Femur (tissue), 1 donor: Measurements from ENCODE around the gene THOC5.
A peak's percentile ranks its signal among the peaks of the same experiment; 100 is the strongest.

Source experiments
- DNase-seq: peaks from one replicate; pipeline ENCODE4 v3.0.0-alpha.2; 2017

The THOC5 gene

DNA sequence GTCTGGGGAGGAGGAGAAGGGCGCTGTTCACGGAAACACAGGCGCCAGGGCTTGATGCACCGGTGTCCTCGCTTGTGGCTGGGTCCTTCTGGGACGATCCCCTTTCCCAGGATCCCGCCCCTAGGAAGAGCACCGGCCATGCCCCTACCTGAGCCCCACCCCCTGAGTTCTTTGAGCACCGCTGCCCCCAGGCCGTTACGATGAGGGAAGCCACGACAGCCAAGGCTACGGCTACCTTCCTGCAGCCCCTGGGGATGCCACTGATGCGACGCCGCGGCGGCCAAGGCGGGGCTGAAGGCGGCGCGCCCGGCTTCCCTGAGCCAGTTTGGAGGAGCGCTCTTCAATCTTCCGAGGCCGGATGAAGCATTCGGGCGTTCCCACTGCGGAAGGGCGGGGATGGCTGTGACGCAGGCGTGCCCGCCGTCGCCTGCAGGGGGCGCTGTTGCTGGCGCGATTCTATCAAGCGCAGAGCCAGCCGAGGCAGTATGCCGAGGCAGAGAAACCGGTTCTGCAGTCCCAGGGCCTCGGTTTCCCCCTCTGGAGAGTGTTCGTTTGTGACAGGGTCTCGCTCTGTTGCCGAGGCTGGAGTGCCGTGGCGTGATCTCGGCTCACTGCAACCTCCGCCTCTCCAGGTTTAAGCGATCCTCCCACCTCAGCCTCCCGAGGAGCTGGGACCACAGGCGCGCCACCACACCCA, 83.2 kb downstream of the THOC5 start:
- peak; percentile 74 for DNase-seq

DNA sequence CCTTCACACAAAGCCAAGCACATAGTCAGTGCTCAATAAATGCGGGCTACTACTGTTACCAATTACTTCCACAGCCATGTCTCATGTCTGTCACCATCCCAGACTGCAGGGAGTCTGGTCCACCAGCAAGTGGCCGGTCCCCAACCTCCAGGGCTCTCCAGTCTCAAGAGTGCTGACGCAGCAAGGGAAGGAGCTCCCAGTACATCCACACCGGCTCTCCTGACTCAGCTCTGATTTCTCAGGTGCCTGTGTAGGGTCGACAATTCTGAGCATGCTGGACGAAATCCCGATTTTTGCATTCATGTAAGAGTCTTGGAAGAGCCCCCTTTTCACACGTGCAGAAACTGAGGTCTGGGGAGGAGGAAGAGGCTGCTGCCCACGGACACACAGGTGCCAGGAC, 83.8 kb downstream of the THOC5 start:
- no peak for DNase-seq

DNA sequence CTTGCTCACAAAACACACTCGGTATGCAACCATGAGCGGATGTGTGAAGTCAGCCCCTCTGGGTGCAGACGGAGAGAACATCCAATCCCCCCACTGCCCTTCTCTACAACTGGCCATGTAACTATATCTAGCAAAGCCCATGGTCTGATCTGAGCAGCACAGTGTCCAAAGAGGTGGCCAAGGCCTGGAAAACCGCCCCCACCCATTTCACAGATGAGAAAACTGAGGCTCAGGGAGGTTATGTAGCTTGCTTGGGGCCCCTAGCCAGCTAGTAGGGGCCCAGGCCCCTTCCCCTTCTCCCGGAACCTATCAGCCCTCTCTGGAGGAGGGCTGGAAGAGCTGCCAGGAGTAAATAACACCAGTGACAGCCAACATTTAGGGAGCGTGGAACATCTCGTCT, 89.0 kb downstream of the THOC5 start:
- DNase-seq = no peak

DNA sequence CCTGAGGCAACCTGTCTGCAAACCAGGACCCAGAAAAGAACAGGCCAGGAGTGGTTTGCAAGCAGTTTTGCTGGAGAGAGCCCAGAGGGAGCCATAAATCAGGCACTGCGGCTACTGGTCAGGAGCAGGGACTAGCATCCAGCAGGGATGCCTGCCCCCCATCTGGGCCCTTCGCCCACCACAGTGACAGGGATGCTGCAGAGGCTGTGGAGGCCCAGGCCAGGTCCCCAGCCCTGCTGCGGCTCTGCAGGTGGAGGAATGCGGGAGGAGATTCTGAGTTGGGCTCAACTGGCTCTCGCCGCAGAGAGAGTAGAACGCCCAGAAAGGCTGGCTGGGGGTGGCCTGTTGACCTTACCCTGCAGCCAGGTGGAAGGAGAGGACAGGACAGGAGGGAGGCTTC, 89.9 kb downstream of the THOC5 start:
- no peak for DNase-seq

DNA sequence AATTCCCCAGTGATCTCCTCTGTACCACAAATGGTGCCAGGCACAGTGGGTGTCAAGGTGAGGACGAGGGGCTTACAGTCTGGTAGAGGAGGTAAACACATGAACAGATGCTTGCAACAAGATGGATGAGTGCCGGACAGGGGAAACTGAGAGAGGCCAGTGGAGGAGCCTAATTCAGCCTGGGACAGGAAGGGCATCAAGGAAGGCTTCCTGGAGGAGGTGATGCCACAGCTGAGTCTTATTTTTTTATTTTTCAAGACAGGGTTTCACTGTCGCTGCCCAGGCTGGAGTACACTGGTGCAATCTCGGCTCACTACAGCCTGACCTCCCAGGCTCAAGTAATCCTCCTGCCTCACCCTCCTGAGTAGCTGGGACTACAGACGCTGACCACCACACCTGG, 92.3 kb downstream of the THOC5 start:
- no peak for DNase-seq

DNA sequence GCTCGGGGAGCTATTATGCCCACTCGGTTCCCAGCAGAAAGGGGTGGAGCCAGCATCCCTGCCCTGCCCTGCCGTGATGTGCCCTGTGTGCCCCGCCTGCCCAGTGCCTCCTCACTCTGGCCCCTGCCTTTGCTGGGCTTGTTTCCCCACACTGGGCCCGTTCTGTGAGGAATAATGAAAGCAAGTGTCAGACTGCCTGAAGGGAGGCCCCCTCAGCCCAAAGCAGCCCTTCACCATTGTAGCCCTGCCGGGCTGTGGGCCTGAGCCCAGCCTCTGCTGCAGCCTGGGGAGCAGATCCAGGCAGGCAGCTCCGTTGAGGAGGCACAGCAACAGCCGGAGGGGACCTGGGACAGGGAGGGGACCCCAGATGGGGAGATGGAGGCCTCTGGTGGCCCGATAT, 93.8 kb downstream of the THOC5 start:
- no peak for DNase-seq

DNA sequence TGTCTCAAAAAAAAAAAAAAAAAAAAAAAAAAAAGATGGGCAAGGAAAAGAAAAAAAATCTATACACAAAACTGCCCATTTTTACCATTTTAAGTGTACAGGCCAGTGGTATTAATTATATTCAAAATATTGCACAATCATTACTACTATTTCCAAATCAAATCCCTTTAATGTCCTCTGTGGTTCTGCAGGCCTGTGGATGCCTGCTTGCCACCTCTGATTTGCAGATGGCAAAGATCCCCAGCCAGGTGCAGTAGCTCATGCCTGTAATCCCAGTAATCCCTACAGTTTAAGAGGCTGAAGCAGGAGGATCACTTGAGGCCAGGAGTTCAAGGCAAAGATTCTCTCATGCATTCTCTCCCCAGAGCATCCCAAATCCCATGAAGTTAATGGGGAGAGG, 95.0 kb downstream of the THOC5 start:
- DNase-seq = no peak

DNA sequence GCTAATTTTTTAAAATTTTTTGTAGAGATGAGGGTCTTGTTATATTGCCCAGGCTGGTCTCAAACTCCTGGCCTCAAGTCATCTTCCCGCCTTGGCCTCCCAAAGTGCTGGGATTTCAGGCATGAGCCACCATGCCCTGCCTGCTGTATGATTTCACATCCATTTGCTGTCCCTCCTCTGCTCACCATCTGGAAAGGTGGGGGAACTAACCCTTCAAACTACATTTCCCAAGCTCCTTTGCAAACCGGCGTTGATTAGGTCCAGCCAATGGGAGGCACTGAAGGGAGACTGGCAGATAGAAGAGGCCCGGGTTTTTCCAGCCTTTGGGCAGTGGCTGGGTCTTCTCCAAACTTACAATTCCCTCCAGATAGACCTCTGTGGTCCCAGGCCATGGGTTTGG, 95.8 kb downstream of the THOC5 start:
- no peak for DNase-seq

DNA sequence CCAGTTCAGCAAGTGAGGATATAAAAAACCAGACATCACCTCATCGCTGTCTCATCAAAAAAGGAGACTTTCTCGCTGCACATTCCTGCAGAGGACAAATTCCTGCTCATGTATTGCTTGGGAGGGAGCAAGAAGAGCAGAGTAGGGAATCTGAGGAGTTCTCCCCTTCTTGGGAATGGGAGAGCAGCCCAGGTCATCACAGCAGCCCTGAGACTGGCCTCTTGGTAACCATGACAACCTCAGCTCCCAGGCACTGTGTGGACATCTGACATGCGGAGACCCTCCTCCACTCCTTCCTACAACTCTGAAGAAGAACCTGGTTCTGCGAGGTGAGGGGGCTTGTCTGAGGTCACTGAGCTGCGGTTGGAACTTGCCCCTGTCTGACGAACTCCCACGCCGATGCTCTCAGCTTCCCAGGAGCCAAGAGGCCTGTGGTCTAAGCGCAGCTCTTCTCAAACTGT, 97.3 kb downstream of the THOC5 start:
- DNase-seq = no peak
